CD14-positive monocyte (primary cell): Measurements from ENCODE around the gene NFKB1. TPM values are rescaled to one million over a fixed set of nuclear protein-coding genes. Genes with fewer than 3 reads are reported as not detected.

Source experiments
- DNase-seq, 3 donors: peaks; one replicate each; pipeline ENCODE4 v3.0.0-alpha.2; 2011 to 2022
- H2AFZ ChIP-seq: 2 replicates; pipeline ENCODE4 v1.6.0; 2012; ENCODE audit warnings: mild to moderate bottlenecking, low read depth, low read length, inconsistent platforms; ENCODE audit not compliant: insufficient read depth, poor library complexity, severe bottlenecking
- H3K27ac ChIP-seq, 2 donors: 1 replicate in 1 of 2; 2 replicates in 1 of 2; pipeline ENCODE4 v1.5.1; 2012 to 2013; ENCODE audit warnings: low read length in 2 of 2, control low read depth in 1 of 2, inconsistent platforms in 1 of 2, low read depth in 1 of 2, mild to moderate bottlenecking in 1 of 2
- H3K27me3 ChIP-seq, 2 donors: one replicate each; pipeline versions ENCODE4 v1.6.0 to v1.6.1; 2011 to 2013; ENCODE audit warnings: low read length in 2 of 2; ENCODE audit not compliant: control insufficient read depth in 2 of 2, insufficient read depth in 2 of 2
- H3K36me3 ChIP-seq, 2 donors: replicated peaks in 1 of 2; 1 replicate in 1 of 2; 2 replicates in 1 of 2; pipeline versions ENCODE4 v1.5.1 to v1.6.1; 2012 to 2013; ENCODE audit warnings: low read length in 2 of 2, control low read depth in 1 of 2, inconsistent platforms in 1 of 2, mild to moderate bottlenecking in 1 of 2; ENCODE audit not compliant: insufficient read depth in 2 of 2, control insufficient read depth in 1 of 2
- H3K4me1 ChIP-seq, 2 donors: 1 replicate in 1 of 2; 2 replicates in 1 of 2; pipeline versions ENCODE4 v1.5.1 to v1.6.1; 2012 to 2013; ENCODE audit warnings: low read length in 2 of 2, control low read depth in 1 of 2, inconsistent platforms in 1 of 2, mild to moderate bottlenecking in 1 of 2, moderate library complexity in 1 of 2; ENCODE audit not compliant: insufficient read depth in 2 of 2, control insufficient read depth in 1 of 2
- H3K4me2 ChIP-seq: replicated peaks from 2 replicates; pipeline ENCODE3; 2012; ENCODE audit warnings: low read length, moderate library complexity, mild to moderate bottlenecking; ENCODE audit not compliant: poor library complexity, severe bottlenecking; ENCODE audit errors: extremely low read depth
- H3K4me3 ChIP-seq, 3 experiments: fragments of 200-600 bp in 1 of 3; sonication (generic) in 1 of 3; replicated peaks in 1 of 3; 1 replicate in 2 of 3; 2 replicates in 1 of 3; pipeline ENCODE4 v1.5.1; 2011 to 2013; ENCODE audit warnings: low read length in 3 of 3, mild to moderate bottlenecking in 3 of 3, control low read depth in 2 of 3, low read depth in 2 of 3, inconsistent platforms in 1 of 3, moderate library complexity in 1 of 3
- H3K79me2 ChIP-seq: 2 replicates; pipeline ENCODE4 v1.6.0; 2012; ENCODE audit warnings: mild to moderate bottlenecking, control low read depth, inconsistent platforms, low read length, moderate library complexity; ENCODE audit not compliant: insufficient read depth
- H3K9ac ChIP-seq: 2 replicates; pipeline ENCODE4 v1.6.0; 2017; ENCODE audit warnings: low read length, mild to moderate bottlenecking; ENCODE audit not compliant: insufficient read depth, poor library complexity, severe bottlenecking
- H3K9me3 ChIP-seq, 2 donors: replicated peaks in 1 of 2; 1 replicate in 1 of 2; 2 replicates in 1 of 2; pipeline versions ENCODE4 v1.5.1 to v1.6.1; 2012 to 2013; ENCODE audit warnings: low read length in 2 of 2, control low read depth in 1 of 2; ENCODE audit not compliant: control insufficient read depth in 1 of 2, insufficient read depth in 1 of 2
- H4K20me1 ChIP-seq: 2 replicates; pipeline ENCODE4 v1.6.0; 2012; ENCODE audit warnings: mild to moderate bottlenecking, low read length, control low read depth, moderate library complexity; ENCODE audit not compliant: insufficient read depth
- H3K27ac Mint-ChIP-seq, 7 donors: one replicate each; pipeline ENCODE4 v1.8.0; 2020; ENCODE audit warnings: mild to moderate bottlenecking in 7 of 7, mixed read lengths in 7 of 7, moderate library complexity in 6 of 7, inconsistent platforms in 2 of 7
- H3K27me3 Mint-ChIP-seq, 3 donors: one replicate each; pipeline ENCODE4 v1.8.0; 2021 to 2022; ENCODE audit warnings: low read depth in 3 of 3, mild to moderate bottlenecking in 3 of 3, mixed read lengths in 3 of 3, moderate library complexity in 3 of 3, inconsistent platforms in 1 of 3
- H3K36me3 Mint-ChIP-seq, 2 donors: one replicate each; pipeline ENCODE4 v1.8.0; 2020; ENCODE audit warnings: mixed read lengths in 2 of 2, inconsistent platforms in 1 of 2, mild to moderate bottlenecking in 1 of 2
- H3K4me1 Mint-ChIP-seq: one replicate; pipeline ENCODE4 v1.8.0; 2020; ENCODE audit warnings: mild to moderate bottlenecking, mixed read lengths
- H3K4me3 Mint-ChIP-seq, 2 donors: one replicate each; pipeline ENCODE4 v1.8.0; 2020; ENCODE audit warnings: mild to moderate bottlenecking in 2 of 2, mixed read lengths in 2 of 2, moderate library complexity in 1 of 2
- H3K9me3 Mint-ChIP-seq, 7 donors: one replicate each; pipeline ENCODE4 v1.8.0; 2020 to 2022; ENCODE audit warnings: mixed read lengths in 7 of 7, mild to moderate bottlenecking in 6 of 7, moderate library complexity in 6 of 7, inconsistent platforms in 2 of 7
- CTCF ChIP-seq: fragments of 200-600 bp; IDR thresholded peaks from one replicate; pipeline ENCODE4 v1.8.0; 2022; ENCODE audit warnings: antibody characterized with exemption, mild to moderate bottlenecking
- WGBS: methylation state at CpG from one replicate; pipeline ENCODE4 v1.1.5; 2013; ENCODE audit warnings: missing lambda C conversion rate; ENCODE audit not compliant: insufficient coverage; 5-methylcytosine and 5-hydroxymethylcytosine counted together
- intact Hi-C, 2 donors: fragments of 100-400 bp; cut with micrococcal nuclease; formaldehyde crosslinking; loops; one replicate each; pipeline versions ENCODE4 v1.15.0 to v1.15.1; 2023
- polyA plus RNA-seq, 3 donors: library from polyadenylated mRNA; depleted of rRNA in 1 of 3; unstranded in 2 of 3; stranded (reverse) in 1 of 3; fragments of 300-500 nt in 2 of 3; fragments of >200 nt in 1 of 3; fragmentation: Illumina TruSeq in 2 of 3; gene quantifications; 1 replicate in 2 of 3; 2 replicates in 1 of 3; pipeline ENCODE4 v1.2.3, GENCODE V29; 2012 to 2021

Gene NFKB1
- polyA plus RNA-seq, 3 donors, result 9.0 to 34.4 (median 17.8) TPM

- Mint-ChIP-seq H3K27me3 (no peaks in the 10 kb centered on the region), H3K4me1 (no peaks in the 10 kb centered on the region), H3K36me3 (peaks cover 77 to 89% of the 10 kb centered on the region in 2 donors), H3K4me3 (no peak overlapping the region), H3K9me3 (no peaks in the 10 kb centered on the region), H3K27ac (no peak overlapping the region)
- H3K4me3 ChIP-seq, result no peak overlapping the region
- intact Hi-C loops, result no loop called here
- no CpG with 5 or more reads among the region's 1 CpG for WGBS
- no peaks in the 10 kb centered on the region for H3K27me3 ChIP-seq
- H3K36me3 ChIP-seq, result peaks cover 76 to 96% of the 10 kb centered on the region in 2 donors
- H3K79me2 ChIP-seq, result peaks cover 3% of the 10 kb centered on the region
- TF ChIP-seq CTCF, result no peak
- H4K20me1 ChIP-seq, result peaks cover 41% of the 10 kb centered on the region
- H3K9me3 ChIP-seq, result no peaks in the 10 kb centered on the region
- no peak for DNase-seq
- H2AFZ ChIP-seq, result no peak overlapping the region
- H3K9ac ChIP-seq, result no peak overlapping the region
- H3K4me1 ChIP-seq, result no peaks in the 10 kb centered on the region
- no peak overlapping the region for H3K4me2 ChIP-seq
- H3K27ac ChIP-seq, result no peak overlapping the region
Measured at GRCh38 chr4:102647117-102647516, 146.0 kb downstream of the NFKB1 start.

GRCh38 chr4:102657206-102657605 lies 156.0 kb downstream of the NFKB1 start:
- Mint-ChIP-seq H3K4me3 (no peak overlapping the region), H3K27me3 (no peaks in the 10 kb centered on the region), H3K27ac (no peak overlapping the region), H3K36me3 (peaks cover 39 to 52% of the 10 kb centered on the region in 2 donors), H3K9me3 (no peaks in the 10 kb centered on the region), H3K4me1 (no peaks in the 10 kb centered on the region)
- H3K27me3 ChIP-seq, result no peaks in the 10 kb centered on the region
- H2AFZ ChIP-seq, result no peak overlapping the region
- TF ChIP-seq CTCF, result no peak
- H3K79me2 ChIP-seq, result no peaks in the 10 kb centered on the region
- intact Hi-C loops, result no loop called here
- peaks cover 78 to 88% of the 10 kb centered on the region in 2 donors for H3K36me3 ChIP-seq
- no peaks in the 10 kb centered on the region for H3K9me3 ChIP-seq
- peaks cover 80% of the 10 kb centered on the region for H4K20me1 ChIP-seq
- DNase-seq, result no peak
- WGBS, result 90% methylated on average over 2 of the region's 5 CpGs
- H3K4me3 ChIP-seq, result no peak overlapping the region
- no peak overlapping the region for H3K27ac ChIP-seq
- no peak overlapping the region for H3K9ac ChIP-seq
- no peaks in the 10 kb centered on the region for H3K4me1 ChIP-seq
- no peak overlapping the region for H3K4me2 ChIP-seq
